Suppressor macrophage treated with lipopolysaccharide for 1 hour (primary cell): ENCODE results near the gene KLF1.
"Not testable (repeated sequence)": the region's sequence is repeated elsewhere in the genome, so short reads cannot be mapped to it uniquely, and the experiment has no call there.

Experiments
- DNase-seq, 3 donors: peaks; one replicate each; pipeline ENCODE4 v3.0.0-alpha.2; 2020 to 2022

The KLF1 gene

GRCh38 chr19:12866416-12867119 is 20.4 kb downstream of the KLF1 start:
- DNase-seq = peak in 1 of 3 donors; percentile 13

DNA sequence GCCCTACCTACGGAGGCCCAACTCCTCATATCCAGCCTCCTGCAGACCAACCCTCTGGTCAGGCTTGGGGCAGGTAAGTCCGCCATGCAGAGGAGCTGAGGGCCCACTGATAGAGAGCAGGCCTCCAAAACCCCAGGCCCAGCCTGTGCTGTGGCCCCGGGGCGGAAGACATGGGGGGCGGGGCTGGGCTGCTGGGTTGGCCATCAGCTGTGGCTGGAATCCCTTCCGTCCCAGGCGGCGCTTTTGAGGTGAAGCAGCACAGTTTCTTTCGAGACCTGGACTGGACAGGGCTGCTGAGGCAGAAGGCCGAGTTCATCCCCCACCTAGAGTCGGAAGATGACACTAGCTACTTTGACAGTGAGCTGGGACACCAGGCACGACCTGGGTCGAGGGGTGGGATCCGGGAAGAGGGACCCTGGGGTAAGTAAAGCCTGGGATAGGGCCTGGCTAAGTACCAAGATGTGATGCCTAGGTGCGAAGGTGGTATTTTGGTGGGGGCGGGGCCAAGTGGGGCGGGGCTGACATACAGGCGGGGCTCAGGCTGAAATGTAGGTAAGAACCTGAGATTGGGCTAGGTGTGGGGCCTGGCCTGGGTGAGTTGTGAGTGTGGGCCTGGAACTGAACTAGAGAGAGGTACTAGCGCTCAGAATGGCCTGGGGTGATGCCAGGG is 21.1 kb downstream of the KLF1 start:
- DNase-seq = peak in 1 of 3 donors; percentile 13

GRCh38 chr19:12864721-12865715 is 22.0 kb downstream of the KLF1 start:
- DNase-seq = peak in 1 of 3 donors; percentile 15

GRCh38 chr19:12864143-12864542 is 22.9 kb downstream of the KLF1 start:
- DNase-seq = peak in 1 of 3 donors; percentile 8

DNA sequence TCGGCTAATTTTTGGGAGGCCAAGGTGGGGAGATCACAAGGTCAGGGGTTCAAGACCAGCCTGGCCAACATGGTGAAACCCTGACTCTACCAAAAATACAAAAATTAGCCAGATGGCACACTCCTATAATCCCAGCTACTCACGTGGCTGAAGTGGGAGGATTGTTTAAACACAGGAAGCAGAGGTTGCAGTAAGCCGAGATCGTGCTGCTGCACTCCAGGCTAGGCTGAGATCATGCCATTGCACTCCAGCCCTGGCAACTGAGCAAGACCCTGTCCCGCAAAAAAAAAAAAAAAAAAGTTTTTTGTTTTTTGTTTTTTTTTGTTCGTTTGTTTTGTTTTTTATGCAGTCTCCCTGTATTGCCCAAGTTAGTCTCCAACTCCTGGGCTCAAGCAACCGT is 27.5 kb downstream of the KLF1 start:
- peak in 1 of 3 donors; percentile 4 for DNase-seq

DNA sequence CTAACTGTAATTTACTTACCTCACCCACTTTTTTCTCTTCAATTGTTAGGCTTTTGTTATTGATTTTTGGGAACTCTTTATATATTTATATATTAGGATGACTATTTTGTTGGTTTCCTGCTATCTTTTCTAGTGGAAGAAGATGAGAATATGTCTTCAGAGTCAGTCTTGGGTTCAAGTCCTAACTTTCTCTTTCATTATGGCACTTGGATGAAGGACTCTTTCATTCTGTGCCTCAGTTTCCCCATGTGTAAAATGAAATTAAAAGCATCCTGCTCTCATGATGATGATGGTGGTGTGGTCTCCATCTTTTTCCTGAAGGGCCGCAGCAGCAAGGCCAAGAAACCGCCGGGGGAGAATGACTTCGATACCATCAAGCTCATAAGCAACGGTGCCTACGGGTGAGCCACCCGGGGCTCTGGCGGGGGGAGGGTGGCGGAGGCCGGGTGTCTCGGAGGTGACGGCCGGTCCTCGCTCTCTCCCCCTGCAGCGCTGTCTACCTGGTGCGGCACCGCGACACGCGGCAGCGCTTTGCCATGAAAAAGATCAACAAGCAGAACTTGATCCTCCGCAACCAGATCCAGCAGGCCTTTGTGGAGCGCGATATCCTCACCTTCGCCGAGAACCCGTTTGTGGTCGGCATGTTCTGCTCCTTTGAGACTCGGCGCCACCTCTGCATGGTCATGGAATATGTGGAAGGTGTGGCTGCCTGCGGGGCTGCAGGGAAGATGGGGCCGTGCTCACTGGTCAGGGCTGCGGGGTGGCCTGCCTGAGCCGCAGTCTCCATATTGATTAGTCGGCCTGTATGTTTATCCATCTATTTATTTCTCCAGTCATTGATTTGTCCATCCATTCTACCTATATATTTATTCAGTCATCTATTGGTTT is 28.7 kb downstream of the KLF1 start:
- no peak for DNase-seq

DNA sequence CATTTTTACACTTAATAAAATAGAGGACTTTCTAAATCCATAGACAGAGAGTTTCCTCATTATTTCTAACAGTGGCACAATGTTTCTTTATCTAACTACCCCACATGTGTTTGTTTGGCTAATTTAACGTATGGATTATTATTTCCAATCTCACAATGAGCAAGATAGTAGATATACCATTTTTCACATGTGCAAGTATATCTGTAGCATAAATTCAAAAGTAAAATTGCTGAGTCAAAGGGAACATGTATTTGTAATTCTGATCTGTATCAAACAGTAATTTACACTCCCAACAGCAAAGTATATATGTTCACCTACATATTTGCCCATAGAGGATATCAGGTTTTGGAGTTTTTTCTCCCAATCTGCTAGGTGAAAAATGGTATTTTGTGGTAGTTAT is 30.3 kb downstream of the KLF1 start:
- DNase-seq = no peak

DNA sequence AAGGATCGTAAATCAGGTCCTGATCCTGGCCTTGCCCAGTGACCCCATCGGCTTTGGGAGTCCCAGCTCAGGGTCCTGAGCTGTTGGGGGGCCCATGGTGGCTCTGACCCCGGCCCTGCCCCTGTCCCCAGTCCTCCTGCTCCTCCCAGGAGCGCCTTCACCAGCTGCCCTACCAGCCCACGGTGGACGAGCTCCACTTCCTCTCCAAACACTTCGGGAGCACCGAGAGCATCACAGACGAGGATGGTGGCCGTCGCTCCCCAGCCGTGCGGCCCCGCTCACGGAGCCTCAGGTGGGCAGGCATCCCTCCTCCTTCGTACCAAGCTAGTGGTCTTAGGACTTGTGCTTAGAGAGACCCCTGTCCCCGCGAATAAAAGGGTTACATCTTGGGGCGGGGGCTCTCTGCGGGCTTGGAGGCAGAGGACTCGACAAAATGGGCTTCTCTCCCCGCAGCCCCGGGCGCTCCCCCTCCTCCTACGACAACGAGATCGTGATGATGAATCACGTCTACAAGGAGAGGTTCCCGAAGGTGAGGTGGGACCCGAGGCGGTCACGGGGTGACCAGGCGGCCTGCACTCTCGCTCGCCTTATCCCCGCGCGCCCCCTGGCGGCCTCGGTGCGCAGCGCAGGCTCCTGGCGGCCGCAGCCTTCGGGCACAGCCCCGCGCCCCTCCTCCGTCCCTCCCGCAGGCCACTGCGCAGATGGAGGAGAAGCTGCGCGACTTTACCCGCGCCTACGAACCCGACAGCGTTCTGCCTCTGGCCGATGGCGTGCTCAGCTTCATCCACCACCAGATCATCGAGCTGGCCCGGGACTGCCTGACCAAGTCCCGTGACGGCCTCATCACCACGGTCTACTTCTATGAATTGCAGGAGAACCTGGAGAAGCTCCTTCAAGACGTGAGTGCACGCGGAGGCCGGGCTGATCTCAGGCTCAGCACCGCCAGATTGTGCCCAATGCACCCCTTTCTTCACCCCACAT is 39.6 kb downstream of the KLF1 start:
- DNase-seq = peak; percentile 87 to 92 (median 90)

- not testable (repeated sequence) for DNase-seq
Measured at GRCh38 chr19:12846613-12847012, 40.4 kb downstream of the KLF1 start.

- peak; percentile 49 to 79 (median 61) for DNase-seq
Measured at GRCh38 chr19:12843999-12844732, 42.8 kb downstream of the KLF1 start.

DNA sequence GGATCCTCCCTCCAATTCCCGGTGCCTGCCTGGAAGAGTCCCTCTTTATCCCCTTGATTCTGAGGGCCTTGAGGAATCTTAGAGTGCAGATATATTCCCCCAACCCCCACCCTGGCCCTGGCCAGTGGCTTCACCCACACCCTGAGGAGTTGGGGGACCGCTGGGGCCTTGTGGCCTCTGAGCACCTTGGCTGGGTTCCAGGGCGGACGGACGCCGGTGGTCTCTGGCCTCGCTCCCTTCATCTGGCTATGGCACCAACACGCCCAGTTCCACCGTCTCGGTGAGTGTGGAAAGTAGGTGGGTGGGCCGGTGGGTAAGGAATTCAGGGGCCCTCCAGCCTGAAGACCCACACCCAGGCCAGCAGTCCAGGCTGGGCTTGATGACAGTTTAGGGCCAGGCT is 43.7 kb downstream of the KLF1 start:
- DNase-seq = no peak

- DNase-seq = no peak
Measured at GRCh38 chr19:12842511-12842910, 44.5 kb downstream of the KLF1 start.

DNA sequence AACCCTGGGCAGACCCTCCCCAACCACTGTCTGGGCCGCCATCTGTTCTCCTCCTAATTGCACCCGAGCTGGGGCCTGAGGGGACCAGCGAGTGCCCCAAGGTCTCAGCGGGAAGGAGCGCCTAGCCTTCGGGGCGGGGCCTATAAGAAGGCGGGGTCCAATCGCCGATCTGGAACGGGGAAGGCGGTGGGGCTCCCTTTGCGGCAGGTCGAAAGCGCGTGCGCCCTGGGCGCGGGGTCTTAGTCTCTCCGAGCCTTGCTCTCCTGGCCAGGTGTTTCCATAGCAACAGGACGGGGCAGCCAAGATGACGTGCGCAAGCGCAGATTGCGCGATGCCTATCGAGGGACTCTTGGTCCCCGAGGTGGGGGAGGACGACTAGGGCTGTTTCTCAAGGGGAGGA is 45.9 kb downstream of the KLF1 start:
- DNase-seq = peak in 1 of 3 donors; percentile 42

GRCh38 chr19:12840091-12841079 is 46.6 kb downstream of the KLF1 start:
- peak; percentile 57 to 83 (median 65) for DNase-seq

DNA sequence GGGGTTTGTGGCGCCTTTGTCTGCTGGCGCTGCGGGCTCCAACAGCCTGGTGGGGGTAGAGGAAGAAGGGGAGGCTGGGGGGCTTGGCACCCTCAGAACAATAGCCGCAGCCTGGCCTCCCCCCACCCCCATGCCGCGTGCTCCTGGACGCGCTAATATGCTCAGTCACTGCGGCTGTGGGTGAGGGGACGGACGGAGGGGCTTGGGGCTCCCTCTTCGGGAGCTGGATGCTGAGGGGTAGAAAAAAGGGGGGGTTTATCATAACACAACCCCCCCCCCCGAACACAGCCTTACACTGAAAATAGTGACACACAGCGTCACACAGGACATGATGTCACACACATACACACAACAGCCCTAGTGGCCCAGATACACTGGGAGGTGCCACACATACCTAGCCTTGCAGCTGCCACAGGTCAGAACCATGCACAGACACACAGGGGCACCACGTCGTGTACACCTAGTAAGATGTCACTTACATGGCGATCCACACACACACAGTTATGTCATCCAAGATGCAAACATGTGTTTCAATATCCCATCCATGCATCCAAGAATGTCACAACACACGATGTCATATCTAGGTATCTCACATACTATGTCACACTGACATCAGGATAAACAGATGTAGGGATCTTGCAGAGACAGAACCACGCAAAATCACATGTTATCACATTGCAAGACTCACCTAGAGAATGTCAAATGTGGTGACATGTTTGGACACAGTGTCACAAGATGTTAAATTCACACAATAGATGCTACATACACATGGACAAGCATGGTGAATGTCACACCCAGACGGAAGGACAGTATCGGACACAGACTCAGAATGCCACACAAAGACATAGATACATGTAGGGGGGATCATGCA is 47.9 kb downstream of the KLF1 start:
- DNase-seq = peak in 1 of 3 donors; percentile 18

GRCh38 chr19:12838182-12838885 is 48.7 kb downstream of the KLF1 start, which contains the start of gene MAST1:
Gene MAST1 (plus strand): TSS chr19:12838515. CDS start chr19:12838573, 58 bp downstream.
- DNase-seq = peak; percentile 58 to 89 (median 66)

GRCh38 chr19:12837225-12837624 is 49.8 kb downstream of the KLF1 start:
- peak in 1 of 3 donors; percentile 12 for DNase-seq
